NCI-H748 treated with DMSO at 0.1 percent for 48 hours (cell line): ENCODE data around the gene MAP4K2.

Experiments
- DNase-seq: peaks from one replicate; lab custom pipeline; 2025; lab: John Stamatoyannopoulos, UW

MAP4K2 gene

GRCh38 chr11:64754124-64754918 is 48.7 kb downstream of the MAP4K2 start:
- DNase-seq = no peak

- DNase-seq = no peak
Measured at GRCh38 chr11:64753380-64754123, 49.5 kb downstream of the MAP4K2 start.

- DNase-seq = no peak
Measured at GRCh38 chr11:64753019-64753379, 50.0 kb downstream of the MAP4K2 start.

- no peak for DNase-seq
Measured at GRCh38 chr11:64752175-64752970, 50.6 kb downstream of the MAP4K2 start.

GRCh38 chr11:64751580-64751979 is 51.4 kb downstream of the MAP4K2 start:
- DNase-seq = no peak

GRCh38 chr11:64751136-64751535 is 51.9 kb downstream of the MAP4K2 start:
- no peak for DNase-seq

- DNase-seq = no peak
Measured at GRCh38 chr11:64750361-64751054, 52.5 kb downstream of the MAP4K2 start.

- no peak for DNase-seq
Measured at GRCh38 chr11:64747961-64748665, 54.9 kb downstream of the MAP4K2 start.

GRCh38 chr11:64746486-64746885 is 56.5 kb downstream of the MAP4K2 start:
- no peak for DNase-seq

GRCh38 chr11:64745521-64746328 is 57.3 kb downstream of the MAP4K2 start:
- no peak for DNase-seq

GRCh38 chr11:64745189-64745520 is 57.9 kb downstream of the MAP4K2 start:
- no peak for DNase-seq

GRCh38 chr11:64744544-64745188 is 58.3 kb downstream of the MAP4K2 start:
- no peak for DNase-seq

GRCh38 chr11:64743591-64744543 is 59.1 kb downstream of the MAP4K2 start, which contains the start of gene RASGRP2:
Gene RASGRP2, minus strand, starts transcription at chr11:64744142. Its CDS starts 1,276 bp downstream, at chr11:64742866.
- peak; percentile 27 for DNase-seq

- DNase-seq = no peak
Measured at GRCh38 chr11:64742889-64743590, 60.0 kb downstream of the MAP4K2 start.

GRCh38 chr11:64742087-64742888 is 60.7 kb downstream of the MAP4K2 start:
- DNase-seq = no peak

- no peak for DNase-seq
Measured at GRCh38 chr11:64741375-64742086, 61.5 kb downstream of the MAP4K2 start.

- DNase-seq = no peak
Measured at GRCh38 chr11:64739871-64740270, 63.1 kb downstream of the MAP4K2 start.
